Retinal pigment epithelial cell (primary cell): Measurements from ENCODE around the gene IGFLR1.
A peak's percentile ranks its signal among the peaks of the same experiment; 100 is the strongest.

Source experiments
- DNase-seq: peaks from one replicate; pipeline ENCODE4 v3.0.0-alpha.2; 2010; ENCODE audit warnings: low read depth
- H3K4me3 ChIP-seq: 2 replicates; pipeline ENCODE4 v1.5.1; 2011; ENCODE audit warnings: mild to moderate bottlenecking, low read length, control low read depth, moderate library complexity
- TF ChIP-seq, protein P1 (sequence below): conservative IDR thresholded peaks from 2 replicates; pipeline ENCODE4 v1.5.1; 2011; ENCODE audit warnings: low read depth, low read length, control low read depth, inconsistent platforms

The IGFLR1 gene

DNA sequence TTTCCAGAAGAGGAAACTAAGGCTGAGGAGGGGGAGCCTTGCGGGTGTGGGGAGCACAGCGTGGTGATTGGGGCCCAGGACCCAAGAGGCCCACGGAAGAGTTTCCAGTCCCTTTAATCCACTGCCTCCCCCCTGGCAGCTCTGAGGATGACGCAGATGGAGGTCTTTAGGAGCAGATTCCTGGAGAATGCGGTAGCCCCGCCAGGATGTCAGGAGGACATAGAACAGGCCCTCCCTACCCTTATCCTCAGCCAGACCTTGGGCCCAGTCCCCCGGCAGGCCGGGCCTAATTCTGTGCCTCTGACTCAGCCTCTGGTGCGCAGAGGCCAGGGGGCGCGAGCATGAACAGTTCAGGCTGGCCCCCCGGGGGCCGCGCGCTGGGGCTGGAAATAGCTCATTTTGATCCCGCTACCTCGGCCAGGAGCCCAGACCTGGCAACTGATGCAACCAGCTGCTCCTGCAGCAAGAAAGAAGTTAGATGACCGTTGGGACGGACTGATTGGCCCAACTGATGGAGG is 15.0 kb upstream of the IGFLR1 start:
- TF ChIP-seq, protein P1, sequence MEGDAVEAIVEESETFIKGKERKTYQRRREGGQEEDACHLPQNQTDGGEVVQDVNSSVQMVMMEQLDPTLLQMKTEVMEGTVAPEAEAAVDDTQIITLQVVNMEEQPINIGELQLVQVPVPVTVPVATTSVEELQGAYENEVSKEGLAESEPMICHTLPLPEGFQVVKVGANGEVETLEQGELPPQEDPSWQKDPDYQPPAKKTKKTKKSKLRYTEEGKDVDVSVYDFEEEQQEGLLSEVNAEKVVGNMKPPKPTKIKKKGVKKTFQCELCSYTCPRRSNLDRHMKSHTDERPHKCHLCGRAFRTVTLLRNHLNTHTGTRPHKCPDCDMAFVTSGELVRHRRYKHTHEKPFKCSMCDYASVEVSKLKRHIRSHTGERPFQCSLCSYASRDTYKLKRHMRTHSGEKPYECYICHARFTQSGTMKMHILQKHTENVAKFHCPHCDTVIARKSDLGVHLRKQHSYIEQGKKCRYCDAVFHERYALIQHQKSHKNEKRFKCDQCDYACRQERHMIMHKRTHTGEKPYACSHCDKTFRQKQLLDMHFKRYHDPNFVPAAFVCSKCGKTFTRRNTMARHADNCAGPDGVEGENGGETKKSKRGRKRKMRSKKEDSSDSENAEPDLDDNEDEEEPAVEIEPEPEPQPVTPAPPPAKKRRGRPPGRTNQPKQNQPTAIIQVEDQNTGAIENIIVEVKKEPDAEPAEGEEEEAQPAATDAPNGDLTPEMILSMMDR, result peak; percentile 12
- peak; percentile 78 for DNase-seq
- peak overlapping the region; percentile 83 for H3K4me3 ChIP-seq

DNA sequence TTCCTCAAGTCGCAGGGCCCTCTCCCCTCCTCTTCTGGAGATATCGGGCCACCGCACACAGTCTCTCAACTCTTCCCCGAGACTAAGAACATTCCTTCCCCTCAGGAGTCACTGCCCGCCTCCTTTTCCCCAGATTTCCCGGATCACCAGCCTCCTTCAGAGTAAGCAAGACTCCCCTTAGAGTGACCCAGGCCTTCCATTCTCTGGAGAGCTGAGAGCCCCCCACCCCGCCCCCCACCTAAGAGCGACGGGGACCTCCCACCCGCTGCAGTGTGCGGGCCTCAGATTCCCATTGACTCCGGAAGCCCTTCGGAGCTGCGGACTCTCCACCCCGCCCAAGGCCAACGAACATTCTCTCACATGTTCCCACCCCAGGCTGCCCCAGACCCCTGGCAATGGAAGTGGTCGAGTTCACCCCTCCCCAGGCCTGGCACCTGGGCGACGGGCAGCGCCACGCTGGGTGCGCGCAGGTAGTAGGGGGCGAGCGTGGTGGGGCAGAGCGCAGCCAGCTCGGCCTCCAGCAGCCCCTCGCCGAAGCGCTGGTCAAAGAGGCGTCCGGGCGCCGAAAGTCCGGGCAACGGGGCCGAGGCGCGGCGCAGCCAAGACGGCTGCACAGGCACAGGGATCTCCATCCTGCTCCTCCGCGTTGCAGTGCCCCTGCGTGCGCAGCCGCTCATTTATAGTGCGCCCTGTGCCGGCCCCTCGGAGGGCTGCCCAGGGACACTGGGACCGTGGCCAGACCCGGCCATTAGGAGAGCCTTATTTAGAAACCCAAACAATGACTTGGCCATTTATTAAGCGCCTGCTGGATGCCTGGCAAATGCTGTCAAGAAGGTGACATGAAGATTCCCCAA is 14.4 kb upstream of the IGFLR1 start, which contains the start of gene HSPB6:
HSPB6 (minus strand) TSS at position 653 of the 854 bp plus-strand sequence; CDS start at position 632, 21 bp downstream.
- DNase-seq, result no peak
- H3K4me3 ChIP-seq, result peak within 1 kb of the TSS; percentile 83
- TF ChIP-seq, protein P1, result no peak

DNA sequence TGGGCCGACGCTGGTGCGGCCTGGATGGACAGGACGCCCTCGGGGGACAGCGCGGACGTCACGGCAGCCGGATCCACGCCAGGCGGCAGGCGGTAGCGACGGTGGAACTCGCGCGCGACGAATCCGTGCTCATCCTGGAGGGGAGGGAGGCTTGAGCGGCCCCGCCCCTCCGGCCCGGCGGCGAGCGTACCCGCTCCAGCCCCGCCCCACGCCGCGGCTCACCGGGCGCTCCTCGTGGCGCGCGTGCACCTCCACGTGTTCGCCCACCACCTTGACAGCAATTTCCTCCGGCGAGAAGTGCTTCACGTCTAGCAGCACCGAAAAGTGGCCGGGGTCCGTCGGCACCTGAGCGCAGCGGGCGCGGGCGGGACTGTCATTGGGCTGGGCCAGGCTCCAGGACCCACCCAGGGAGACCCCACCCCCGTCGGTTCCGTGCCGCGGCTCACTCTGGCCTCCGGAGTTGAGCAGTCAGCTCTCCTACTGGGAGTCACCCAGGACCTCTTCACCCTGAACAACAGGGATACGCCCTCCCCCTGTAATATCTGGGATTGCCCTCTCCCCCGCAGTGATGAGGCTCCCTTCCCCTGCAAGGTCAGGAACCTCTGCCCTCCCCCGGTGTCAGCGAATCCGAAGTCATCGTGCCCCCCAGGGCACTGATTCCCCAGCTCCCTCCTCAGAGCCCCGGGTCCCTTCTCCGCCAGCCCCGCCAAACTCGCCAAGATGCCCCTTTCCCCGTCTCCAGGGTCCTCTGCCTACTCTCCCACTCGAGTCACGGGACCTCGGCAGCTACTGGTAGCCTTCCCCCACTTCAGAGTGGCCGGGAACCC is 13.5 kb upstream of the IGFLR1 start:
- no peak for DNase-seq
- H3K4me3 ChIP-seq, result peak overlapping the region; percentile 83

DNA sequence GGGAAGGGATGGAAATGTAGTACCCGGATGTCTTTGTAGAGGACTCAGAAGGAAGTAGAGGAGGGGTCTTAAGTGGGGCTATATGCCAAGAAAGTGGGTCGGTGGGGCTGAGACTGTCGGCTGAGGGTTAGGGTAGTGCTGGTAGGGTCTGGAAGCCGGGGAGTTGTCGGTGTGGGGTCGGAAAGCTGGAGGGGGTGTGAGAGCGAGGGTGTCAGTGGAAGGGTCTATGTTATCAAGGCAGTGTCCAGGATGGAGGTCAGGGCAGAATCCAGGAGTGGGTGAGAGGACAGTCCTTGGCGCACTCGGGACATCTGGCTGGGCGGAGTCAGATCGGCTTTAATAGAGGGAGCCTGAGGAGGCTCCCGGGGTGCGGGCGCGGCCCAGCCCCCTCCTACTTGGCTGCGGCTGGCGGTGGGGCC is 12.9 kb upstream of the IGFLR1 start:
- TF ChIP-seq, protein P1, result no peak
- H3K4me3 ChIP-seq, result no peak overlapping the region
- DNase-seq, result no peak

More for the DNA sequence above, 13.5 kb upstream of the IGFLR1 start:
- TF ChIP-seq, protein P1, result no peak

DNA sequence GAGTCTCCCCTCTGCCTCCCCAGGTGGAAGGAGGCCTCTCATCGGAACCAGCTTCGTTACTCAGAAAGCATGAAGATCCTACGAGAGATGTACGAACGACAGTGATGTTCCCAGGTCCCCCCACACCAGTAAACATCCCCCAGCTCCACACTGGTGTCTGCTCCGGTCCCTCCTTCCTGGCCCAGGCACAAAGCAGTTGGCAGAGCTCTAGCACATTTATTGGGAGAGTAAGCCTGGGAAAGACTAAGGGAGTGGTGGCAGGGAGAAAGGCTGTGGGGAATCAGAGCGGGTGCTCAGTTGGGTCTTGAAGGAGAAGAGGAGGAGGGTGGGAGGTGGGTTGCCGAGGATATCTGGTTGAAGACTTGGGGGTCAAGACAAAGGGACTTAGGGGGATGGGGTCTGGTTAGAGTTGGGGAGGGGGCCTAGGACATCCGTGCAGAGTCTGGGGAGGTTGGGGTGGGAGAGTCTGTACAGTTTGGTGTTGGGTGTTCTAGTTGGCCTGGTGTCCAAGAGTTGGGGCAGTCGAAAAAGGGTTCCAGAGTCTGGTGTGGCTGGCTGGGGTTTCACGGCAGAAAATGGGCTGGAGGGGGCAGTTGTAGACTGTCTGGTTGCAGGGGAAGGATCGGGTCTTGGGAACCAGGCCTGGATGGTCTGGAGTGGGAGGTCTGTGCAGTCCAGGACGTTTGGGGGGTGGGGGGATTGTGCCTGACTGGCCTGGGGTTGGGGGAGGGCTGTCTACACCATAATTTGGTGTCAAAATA is 12.3 kb upstream of the IGFLR1 start:
- H3K4me3 ChIP-seq, result no peak overlapping the region
- DNase-seq, result no peak
- TF ChIP-seq, protein P1, result no peak

DNA sequence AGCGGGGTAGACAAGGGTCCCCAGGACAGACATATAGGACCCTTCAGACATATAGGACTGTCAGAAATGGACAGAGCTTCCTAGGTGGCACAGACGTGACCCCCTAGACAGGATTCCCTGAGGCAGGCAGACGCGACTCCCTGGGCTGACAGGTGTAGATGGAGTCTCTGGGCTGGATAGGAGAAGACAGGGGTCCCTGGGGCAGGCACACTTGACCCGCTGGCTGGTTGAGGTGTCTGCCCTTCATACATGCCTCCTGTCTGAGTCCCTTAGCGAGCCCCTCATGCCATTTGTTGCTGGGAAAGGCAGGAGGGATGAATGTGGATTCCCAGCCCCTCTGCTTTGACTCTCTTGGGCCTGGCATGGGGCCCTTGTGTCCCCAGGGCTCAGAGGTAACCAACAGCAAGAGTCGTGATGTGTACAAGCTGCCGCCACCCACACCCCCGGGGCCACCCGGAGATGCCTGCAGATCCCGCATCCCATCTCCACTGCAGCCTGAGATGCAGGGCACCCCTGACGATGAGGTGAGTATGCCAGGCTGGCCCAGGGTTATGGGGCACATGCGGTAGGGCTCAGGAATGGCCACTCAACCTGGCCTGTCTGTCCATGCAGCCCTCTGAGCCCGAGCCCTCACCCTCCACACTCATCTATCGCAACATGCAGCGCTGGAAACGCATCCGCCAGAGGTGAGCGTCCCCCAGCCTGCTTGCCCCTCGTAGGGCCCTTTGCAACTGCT is 11.6 kb upstream of the IGFLR1 start:
- DNase-seq, result no peak
- no peak overlapping the region for H3K4me3 ChIP-seq
- TF ChIP-seq, protein P1, result no peak
